T-helper 2 cell treated with Interferon-gamma antibody and Interleukin-4, amounts not matched to agents 5 μg/mL and 100 μg/mL, for 36 hours (primary cell): ENCODE measurements around the gene PLCXD1.

ENCODE experiments used
- DNase-seq: peaks from one replicate; pipeline ENCODE4 v3.0.0; 2021; ENCODE audit warnings: low spot score
- H3K27ac Mint-ChIP-seq: one replicate; pipeline ENCODE4 v1.8.0; 2021; ENCODE audit warnings: mild to moderate bottlenecking, mixed read lengths
- H3K27me3 Mint-ChIP-seq: one replicate; pipeline ENCODE4 v1.8.0; 2021; ENCODE audit warnings: low read depth, mixed read lengths
- H3K36me3 Mint-ChIP-seq: one replicate; pipeline ENCODE4 v1.8.0; 2021; ENCODE audit warnings: low read depth, mixed read lengths
- H3K4me1 Mint-ChIP-seq: one replicate; pipeline ENCODE4 v1.8.0; 2021; ENCODE audit warnings: low read depth, mixed read lengths
- H3K4me3 Mint-ChIP-seq: one replicate; pipeline ENCODE4 v1.8.0; 2022; ENCODE audit warnings: mild to moderate bottlenecking, moderate library complexity, mixed read lengths
- H3K9me3 Mint-ChIP-seq: one replicate; pipeline ENCODE4 v1.8.0; 2021; ENCODE audit warnings: mixed read lengths

The PLCXD1 gene

DNA sequence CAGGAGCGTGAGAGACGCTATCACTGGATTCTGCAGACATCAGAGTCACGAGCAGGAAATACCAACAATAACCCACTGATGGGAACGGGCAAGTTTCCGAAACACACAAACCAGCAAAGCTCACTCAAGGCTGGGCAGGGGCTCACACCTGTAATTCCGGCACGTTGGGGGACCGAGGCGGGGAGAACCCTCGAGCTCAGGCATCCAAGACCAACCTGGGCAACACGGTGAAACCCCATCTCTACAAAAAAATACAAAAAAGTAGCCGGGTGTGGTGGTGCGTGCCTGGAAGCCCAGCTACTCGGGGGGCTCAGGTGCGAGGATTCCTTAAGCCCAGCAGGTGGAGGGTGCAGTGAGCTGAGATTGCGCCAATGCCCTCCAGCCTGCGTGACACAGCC is 54.6 kb downstream of the PLCXD1 start:
- no peak for DNase-seq
- Mint-ChIP-seq H3K4me1 (no peaks in the 10 kb centered on the region), H3K36me3 (peaks cover 28% of the 10 kb centered on the region), H3K9me3 (no peaks in the 10 kb centered on the region), H3K27ac (no peak overlapping the region), H3K4me3 (no peak overlapping the region), H3K27me3 (no peaks in the 10 kb centered on the region)

DNA sequence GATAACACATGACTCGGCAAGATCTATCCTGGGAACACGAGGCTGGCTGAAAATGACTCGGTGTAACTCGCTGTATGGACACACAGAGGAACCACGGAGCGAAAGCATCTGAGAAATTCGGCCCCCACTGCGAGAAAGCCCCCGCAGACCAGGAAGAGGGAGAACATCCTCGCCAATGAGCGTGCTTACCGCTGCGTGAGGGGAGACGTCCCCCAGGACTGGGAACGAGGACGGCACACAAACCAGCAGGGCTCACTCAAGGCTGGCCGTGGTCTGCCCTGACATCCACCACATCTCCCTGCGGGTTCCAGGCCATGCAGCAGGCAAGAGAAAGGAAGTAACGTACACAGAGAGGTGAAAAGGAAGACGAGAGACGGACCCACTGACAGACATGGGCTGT is 55.0 kb downstream of the PLCXD1 start:
- no peak overlapping the region for H3K27ac Mint-ChIP-seq
- H3K27me3 Mint-ChIP-seq, result no peaks in the 10 kb centered on the region
- peaks cover 30% of the 10 kb centered on the region for H3K36me3 Mint-ChIP-seq
- no peaks in the 10 kb centered on the region for H3K9me3 Mint-ChIP-seq
- no peak overlapping the region for H3K4me3 Mint-ChIP-seq
- no peak for DNase-seq
- H3K4me1 Mint-ChIP-seq, result no peaks in the 10 kb centered on the region

DNA sequence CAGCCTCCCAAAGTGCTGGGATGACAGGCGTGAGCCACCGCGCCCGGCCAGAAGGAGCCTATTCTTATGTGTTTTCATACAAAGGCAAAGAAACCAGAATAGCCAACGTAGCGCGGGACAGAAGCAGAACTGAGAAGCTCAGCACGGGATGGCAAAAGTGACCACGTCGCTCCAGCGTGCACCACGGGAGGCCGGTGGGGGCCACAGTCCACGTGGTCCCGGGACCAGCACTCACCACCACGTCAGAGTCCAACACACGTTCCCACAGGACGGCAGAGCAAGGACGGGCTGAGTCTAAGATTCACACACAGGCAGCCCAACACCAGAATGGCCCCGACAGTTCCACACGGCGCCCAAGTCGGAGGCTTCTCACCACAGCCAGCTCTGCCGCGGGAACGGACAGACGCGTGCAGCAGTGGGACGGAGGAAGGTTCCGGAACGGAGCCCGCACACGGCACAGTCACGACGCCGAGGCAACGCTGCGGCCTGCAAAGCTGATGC is 56.2 kb downstream of the PLCXD1 start:
- H3K9me3 Mint-ChIP-seq, result peaks cover 4% of the 10 kb centered on the region
- DNase-seq, result no peak
- no peaks in the 10 kb centered on the region for H3K27me3 Mint-ChIP-seq
- no peaks in the 10 kb centered on the region for H3K4me1 Mint-ChIP-seq
- H3K4me3 Mint-ChIP-seq, result no peak overlapping the region
- H3K27ac Mint-ChIP-seq, result no peak overlapping the region
- peaks cover 38% of the 10 kb centered on the region for H3K36me3 Mint-ChIP-seq

DNA sequence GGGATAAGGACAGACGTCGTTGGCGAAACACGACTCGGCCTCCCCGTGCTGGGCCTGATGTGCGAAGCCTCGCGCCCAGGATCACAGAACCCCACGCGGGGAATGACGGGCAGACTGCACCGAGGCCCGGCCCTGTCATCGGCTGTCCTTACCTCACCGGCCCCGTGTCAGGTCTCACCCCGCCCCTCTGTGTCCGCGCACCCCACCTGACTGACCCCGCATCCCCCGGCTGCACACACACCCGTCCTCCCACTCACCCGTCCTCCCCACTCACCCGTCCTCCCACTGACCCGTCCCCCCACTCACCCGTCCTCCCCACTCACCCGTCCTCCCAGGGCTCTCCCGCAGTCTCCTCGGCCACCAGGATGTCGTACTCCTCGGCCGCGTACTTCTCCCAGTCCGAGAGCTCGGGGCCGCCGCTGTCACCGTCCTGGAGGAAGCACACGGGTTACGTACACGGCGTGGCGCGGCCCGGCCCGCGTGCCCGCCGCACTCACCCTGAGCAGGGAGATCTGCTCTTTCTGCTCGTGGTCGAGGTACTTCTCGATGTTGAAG is 57.2 kb downstream of the PLCXD1 start:
- peaks cover 4% of the 10 kb centered on the region for H3K9me3 Mint-ChIP-seq
- no peak overlapping the region for H3K4me3 Mint-ChIP-seq
- no peak overlapping the region for H3K27ac Mint-ChIP-seq
- peaks cover 38% of the 10 kb centered on the region for H3K36me3 Mint-ChIP-seq
- no peaks in the 10 kb centered on the region for H3K4me1 Mint-ChIP-seq
- no peaks in the 10 kb centered on the region for H3K27me3 Mint-ChIP-seq
- no peak for DNase-seq

DNA sequence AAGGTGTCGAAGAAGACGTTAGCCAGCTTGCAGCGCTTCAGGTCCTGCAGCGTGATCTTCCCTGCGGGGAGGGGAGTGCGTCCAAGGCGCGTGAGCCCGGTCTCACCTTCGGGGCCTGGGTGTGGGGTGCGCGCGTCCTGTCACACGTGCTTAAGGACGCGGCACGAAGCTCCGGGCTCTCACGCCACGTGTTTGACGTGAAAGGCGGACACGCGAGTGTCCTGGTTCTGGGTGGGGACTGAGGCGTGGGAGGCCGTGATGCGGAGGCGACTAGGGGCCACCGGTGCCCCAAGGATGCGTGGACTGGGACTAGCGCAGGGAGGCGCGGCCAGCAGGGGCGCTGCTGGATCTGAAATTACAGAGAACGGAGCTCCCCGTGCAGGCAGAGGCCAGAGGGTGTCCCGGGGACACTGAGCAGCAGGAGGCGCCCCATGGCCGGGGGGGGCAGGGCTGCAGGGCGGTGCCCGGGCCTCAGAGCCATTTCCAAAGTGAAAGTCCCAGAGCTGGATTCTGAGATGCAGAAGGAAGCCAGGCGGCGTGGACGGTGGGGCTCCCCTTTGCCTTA is 57.7 kb downstream of the PLCXD1 start:
- Mint-ChIP-seq H3K27me3 (no peaks in the 10 kb centered on the region), H3K9me3 (peaks cover 4% of the 10 kb centered on the region), H3K27ac (no peak overlapping the region), H3K4me1 (no peaks in the 10 kb centered on the region), H3K36me3 (peaks cover 38% of the 10 kb centered on the region), H3K4me3 (no peak overlapping the region)
- DNase-seq, result no peak

DNA sequence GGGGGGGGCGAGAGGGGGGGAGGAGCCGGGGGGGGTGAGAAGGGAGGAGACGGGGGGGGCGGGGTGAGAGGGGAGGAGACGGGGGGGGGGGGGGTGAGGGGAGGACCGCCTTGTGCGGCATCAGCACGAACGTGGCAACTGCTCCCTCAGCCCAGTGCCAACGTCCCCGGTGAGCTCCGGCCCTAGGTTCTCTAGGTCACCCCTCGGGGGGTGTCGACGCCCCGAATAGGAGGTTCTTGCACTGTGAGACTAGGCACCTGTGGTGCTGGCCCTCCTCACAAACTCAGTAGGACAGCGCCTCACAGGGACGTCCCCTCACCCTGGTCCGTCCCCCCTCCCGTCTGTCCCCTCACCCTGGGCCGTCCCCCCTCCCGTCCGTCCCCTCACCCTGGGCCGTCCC is 58.9 kb downstream of the PLCXD1 start:
- H3K36me3 Mint-ChIP-seq, result peaks cover 43% of the 10 kb centered on the region
- no peak overlapping the region for H3K27ac Mint-ChIP-seq
- no peaks in the 10 kb centered on the region for H3K4me1 Mint-ChIP-seq
- H3K27me3 Mint-ChIP-seq, result no peaks in the 10 kb centered on the region
- DNase-seq, result no peak
- peaks cover 4% of the 10 kb centered on the region for H3K9me3 Mint-ChIP-seq
- H3K4me3 Mint-ChIP-seq, result no peak overlapping the region

DNA sequence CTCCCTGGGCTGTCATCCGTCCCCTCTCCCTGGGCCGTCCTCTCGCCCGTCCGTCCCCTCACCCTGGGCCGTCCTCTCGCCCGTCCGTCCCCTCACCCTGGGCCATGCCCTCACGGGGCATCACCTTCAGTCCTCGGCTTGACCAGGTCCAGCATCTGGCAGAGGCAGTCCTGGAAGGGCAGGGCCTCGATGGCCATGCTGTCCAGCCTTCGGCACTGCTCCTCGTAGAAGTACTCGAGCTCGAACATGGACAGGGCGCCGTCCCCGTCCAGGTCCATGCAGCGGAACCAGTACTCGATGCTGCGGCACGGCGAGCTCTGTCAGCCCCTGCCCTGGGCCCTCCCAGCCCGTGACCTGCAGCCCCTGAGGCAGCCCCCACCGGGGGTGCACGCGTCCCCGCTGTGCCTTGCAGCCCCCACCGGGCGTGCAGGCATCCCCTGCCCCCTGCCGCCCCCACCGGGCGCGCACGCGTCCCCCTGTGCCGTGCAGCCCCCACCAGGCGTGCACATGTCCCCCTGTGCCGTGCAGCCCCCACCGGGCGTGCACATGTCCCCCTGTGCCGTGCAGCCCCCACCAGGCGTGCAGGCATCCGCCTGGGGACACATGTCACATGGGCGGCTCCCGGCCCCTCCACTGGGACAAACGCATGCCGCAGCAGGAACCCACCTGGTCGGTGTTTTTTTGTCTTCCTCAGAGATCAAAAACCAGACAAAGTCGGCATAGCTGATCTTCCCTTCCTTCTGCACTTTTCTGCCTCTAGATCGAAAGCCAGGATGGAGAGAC is 59.7 kb downstream of the PLCXD1 start:
- Mint-ChIP-seq H3K4me3 (no peak overlapping the region), H3K27me3 (no peaks in the 10 kb centered on the region), H3K9me3 (peaks cover 4% of the 10 kb centered on the region), H3K36me3 (peaks cover 46% of the 10 kb centered on the region), H3K27ac (no peak overlapping the region), H3K4me1 (no peaks in the 10 kb centered on the region)
- DNase-seq, result no peak

DNA sequence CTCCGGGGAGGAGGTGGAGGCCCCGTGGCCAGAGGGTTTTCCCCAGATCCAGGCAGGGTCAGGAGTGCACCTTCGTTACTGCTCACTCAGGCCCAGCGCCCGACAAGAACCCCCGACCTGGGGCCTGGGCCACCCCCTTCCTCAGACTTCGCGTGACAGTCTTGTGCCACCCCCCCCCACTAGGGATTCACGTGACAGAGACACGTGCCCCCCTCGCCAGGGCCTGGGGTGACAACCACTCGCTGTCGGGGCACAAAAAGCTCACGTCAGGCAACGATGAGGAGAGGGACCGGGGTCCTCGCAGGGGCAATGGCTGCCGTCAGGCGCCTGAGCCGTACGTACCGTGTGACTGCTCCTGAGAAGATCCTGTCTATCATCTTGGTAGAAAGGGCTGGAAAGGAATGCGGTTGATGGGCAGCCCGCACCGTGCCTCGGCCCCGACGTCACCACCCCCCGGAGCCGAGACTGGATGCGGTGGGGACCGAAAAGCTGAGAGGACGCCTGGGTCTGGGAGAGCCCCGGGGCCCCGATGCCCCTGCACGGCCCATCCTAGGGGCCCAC is 60.4 kb downstream of the PLCXD1 start:
- Mint-ChIP-seq H3K27me3 (no peaks in the 10 kb centered on the region), H3K9me3 (peaks cover 4% of the 10 kb centered on the region), H3K36me3 (peaks cover 40% of the 10 kb centered on the region), H3K4me1 (no peaks in the 10 kb centered on the region), H3K4me3 (no peak overlapping the region), H3K27ac (no peak overlapping the region)
- no peak for DNase-seq

DNA sequence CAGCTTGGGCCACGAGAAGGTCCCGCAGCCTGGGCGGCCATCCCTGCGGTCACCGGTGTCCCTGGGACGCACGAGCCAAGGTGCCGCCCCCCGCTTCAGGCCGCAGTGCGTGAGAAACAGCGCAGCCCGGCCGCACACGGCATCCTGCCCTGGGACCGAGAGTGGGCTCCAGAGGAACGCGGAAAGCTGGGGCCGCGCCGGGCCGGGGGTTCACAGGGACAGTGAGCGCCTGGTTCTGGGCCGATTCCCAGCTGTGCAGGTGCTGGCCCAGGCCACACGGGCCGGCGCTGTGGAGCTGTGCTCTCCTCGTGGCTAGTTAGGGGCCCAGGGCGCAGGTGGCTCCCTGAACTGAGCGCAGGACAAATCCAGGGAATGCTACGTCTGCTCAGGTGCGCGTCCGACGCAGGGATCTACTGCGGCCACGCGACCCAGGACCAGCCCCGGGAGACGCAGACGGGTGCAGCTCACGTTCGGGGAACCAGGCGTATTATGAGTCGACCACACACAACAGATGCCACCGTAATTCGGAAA is 63.3 kb downstream of the PLCXD1 start:
- H3K4me1 Mint-ChIP-seq, result no peaks in the 10 kb centered on the region
- H3K4me3 Mint-ChIP-seq, result no peak overlapping the region
- no peak for DNase-seq
- H3K27ac Mint-ChIP-seq, result no peak overlapping the region
- H3K27me3 Mint-ChIP-seq, result no peaks in the 10 kb centered on the region
- H3K9me3 Mint-ChIP-seq, result peaks cover 4% of the 10 kb centered on the region
- peaks cover 27% of the 10 kb centered on the region for H3K36me3 Mint-ChIP-seq

DNA sequence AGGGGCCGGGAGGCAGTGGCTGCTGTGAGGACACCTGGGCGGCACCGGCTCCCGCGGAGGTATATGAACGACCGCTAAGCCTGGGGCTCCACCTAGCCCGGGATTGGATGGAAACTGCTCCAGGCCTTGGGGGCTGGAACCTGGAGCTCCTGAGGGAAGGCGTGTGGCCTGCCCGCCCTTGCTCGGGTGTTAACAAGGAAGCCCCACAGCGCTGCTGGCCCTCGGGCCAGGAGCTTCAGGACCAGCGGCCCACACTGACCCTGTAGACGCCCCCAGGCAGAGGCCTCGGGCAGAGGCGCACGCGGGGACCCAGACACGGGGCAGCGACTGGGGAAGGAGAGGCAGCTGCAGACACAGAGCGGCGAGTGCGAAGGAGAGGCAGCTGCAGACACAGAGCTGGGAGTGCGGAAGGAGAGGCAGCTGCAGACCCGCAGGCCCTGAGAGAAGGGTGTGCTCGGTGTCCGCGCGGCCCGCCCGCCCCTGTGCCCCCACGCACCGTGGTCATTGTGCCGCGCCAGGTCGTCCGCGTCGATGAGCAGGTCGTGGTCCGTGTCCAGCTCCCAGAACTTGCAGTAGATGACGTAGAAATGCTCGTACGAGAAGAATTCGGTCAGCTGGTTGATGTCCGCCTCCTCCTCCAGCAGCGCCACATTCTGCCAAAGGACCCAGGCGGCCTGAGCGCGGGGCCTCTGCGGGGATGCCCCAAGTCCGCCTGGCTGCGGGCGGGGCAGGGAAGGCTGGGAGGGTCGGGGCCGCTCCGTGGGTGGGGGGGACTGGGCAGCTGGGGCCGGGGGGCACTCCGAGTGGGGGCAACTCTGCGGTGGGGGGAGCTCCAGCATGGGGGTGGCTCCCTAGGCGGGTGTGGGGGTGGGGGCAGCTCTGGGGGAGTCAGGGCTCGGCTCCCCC is 64.1 kb downstream of the PLCXD1 start:
- H3K9me3 Mint-ChIP-seq, result peaks cover 4% of the 10 kb centered on the region
- H3K4me1 Mint-ChIP-seq, result no peaks in the 10 kb centered on the region
- H3K36me3 Mint-ChIP-seq, result peaks cover 27% of the 10 kb centered on the region
- DNase-seq, result no peak
- no peak overlapping the region for H3K27ac Mint-ChIP-seq
- no peak overlapping the region for H3K4me3 Mint-ChIP-seq
- no peaks in the 10 kb centered on the region for H3K27me3 Mint-ChIP-seq

DNA sequence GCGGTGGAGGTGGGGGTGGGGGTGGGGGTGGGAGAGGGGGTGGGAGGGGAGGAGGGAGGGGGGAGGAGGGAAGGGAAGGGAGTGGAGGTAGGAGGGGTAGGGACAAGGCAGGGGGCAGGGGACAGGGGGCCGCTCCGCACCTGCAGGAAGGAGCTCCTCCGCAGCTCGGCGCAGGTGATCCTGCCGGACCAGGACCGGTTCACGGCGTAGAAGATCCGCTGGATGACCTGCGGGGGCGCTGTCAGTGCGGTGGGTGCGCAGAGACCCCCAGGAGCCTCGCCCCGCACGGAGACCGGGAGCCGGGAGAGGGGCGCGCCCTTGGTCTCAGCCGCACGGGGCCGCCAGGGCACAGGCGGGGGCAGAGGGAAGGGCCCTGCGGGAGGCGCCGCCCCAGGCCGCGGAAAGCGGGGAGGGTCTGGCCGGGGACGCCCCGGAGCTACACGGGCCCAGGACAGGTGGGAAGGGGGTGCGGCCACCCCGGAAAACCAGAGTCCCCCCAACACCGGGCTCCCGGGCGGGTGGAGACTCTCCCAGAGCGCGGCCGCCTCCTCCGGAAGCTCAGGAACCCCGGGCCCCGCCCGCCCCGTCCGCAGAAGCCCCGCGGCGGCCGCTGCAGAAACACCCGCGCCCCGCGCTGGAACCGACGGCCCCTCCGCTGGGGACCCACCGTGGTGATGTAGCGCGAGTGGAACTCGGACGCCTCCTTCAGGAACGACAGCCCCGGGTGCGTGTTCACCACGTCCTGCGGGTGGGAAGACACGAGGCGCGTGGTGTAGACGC is 65.0 kb downstream of the PLCXD1 start:
- H3K27me3 Mint-ChIP-seq, result no peaks in the 10 kb centered on the region
- peaks cover 4% of the 10 kb centered on the region for H3K9me3 Mint-ChIP-seq
- H3K4me1 Mint-ChIP-seq, result no peaks in the 10 kb centered on the region
- no peak overlapping the region for H3K4me3 Mint-ChIP-seq
- no peak overlapping the region for H3K27ac Mint-ChIP-seq
- DNase-seq, result no peak
- peaks cover 23% of the 10 kb centered on the region for H3K36me3 Mint-ChIP-seq

DNA sequence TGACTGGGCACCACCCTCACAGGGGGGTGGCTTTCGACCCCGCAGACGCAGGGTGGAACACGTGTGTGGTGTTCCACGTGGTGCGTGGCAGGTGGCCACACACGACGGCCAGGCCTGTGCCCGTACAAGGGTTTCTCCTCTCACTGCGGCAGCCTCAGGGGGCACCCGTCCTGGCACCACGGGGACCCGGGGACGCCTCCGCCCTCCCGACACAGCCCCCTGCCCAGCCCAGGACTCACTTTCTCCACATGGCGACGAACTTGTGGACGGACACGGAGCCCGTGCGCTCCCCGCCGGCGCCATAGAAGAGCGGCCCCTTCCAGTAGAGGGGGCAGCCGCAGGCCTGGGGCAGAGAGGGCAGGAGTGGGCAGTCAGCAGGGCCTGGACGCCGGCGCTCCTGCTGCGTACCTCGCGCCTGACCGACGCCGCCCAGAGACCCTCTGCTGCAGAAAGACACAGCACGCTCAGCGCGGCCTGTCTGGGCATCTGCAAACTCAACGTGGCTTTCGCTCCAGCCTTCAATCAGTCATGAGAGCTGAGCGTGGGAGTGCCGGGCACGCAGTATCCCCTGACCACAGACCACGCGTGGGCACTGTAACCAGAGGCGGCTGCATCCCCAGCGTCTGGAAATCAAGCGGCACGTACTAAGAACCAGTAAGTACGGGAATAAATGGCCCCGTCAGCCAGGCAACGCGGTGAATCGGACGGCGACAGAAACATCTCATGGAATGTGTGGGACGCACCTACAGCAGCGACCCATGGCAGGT is 66.4 kb downstream of the PLCXD1 start:
- no peak overlapping the region for H3K27ac Mint-ChIP-seq
- H3K9me3 Mint-ChIP-seq, result no peaks in the 10 kb centered on the region
- H3K36me3 Mint-ChIP-seq, result peaks cover 14% of the 10 kb centered on the region
- no peaks in the 10 kb centered on the region for H3K4me1 Mint-ChIP-seq
- no peaks in the 10 kb centered on the region for H3K27me3 Mint-ChIP-seq
- no peak for DNase-seq
- H3K4me3 Mint-ChIP-seq, result no peak overlapping the region
